Measurements from ENCODE around the gene USP2.
A peak's percentile ranks its signal among the peaks of the same experiment; 100 is the strongest.

The USP2 gene

GRCh38 chr11:119320240-119320775 lies 61.2 kb downstream of the USP2 start:
- no peak for DNase-seq

GRCh38 chr11:119319700-119320239 lies 61.7 kb downstream of the USP2 start:
- no peak for DNase-seq

- no peak for DNase-seq
These were observed 62.3 kb downstream of the USP2 start for GRCh38 chr11:119319136-119319699.

- DNase-seq, result no peak
These were observed 63.0 kb downstream of the USP2 start for GRCh38 chr11:119318240-119319135.

- no peak for DNase-seq
These were observed 63.8 kb downstream of the USP2 start for GRCh38 chr11:119317592-119318239.

- DNase-seq, result no peak
These were observed 64.5 kb downstream of the USP2 start, which contains the start of gene MCAM for GRCh38 chr11:119316729-119317591. Gene MCAM (minus strand): TSS chr11:119317130. CDS start chr11:119317101, 29 bp downstream.

GRCh38 chr11:119316016-119316728 lies 65.3 kb downstream of the USP2 start:
- no peak for DNase-seq

GRCh38 chr11:119315131-119316015 lies 66.1 kb downstream of the USP2 start:
- DNase-seq, result peak; percentile 38

GRCh38 chr11:119314726-119315125 lies 66.8 kb downstream of the USP2 start:
- no peak for DNase-seq

GRCh38 chr11:119310682-119311052 lies 70.8 kb downstream of the USP2 start:
- DNase-seq, result no peak

- no peak for DNase-seq
These were observed 71.4 kb downstream of the USP2 start for GRCh38 chr11:119309953-119310681.

- no peak for DNase-seq
These were observed 72.1 kb downstream of the USP2 start for GRCh38 chr11:119309411-119309810.

GRCh38 chr11:119307974-119308373 lies 73.5 kb downstream of the USP2 start:
- no peak for DNase-seq

GRCh38 chr11:119307219-119307618 lies 74.3 kb downstream of the USP2 start:
- DNase-seq, result no peak

- DNase-seq, result no peak
These were observed 75.1 kb downstream of the USP2 start for GRCh38 chr11:119306373-119306890.

GRCh38 chr11:119305556-119306372 lies 75.7 kb downstream of the USP2 start:
- DNase-seq, result no peak

Data from effector CD4-positive, alpha-beta T cell (primary cell).